HG03097 (cell line): ENCODE data around the gene GPR108.

Experiments used
- ATAC-seq: cut with Tn5 transposase; IDR thresholded peaks from one replicate; pipeline ENCODE4 v1.9.1; 2021; ENCODE audit not compliant: unreplicated experiment, low FRiP score

GPR108 gene

GRCh38 chr19:6738787-6739389, 1.5 kb upstream of the GPR108 start:
- no peak for ATAC-seq

- ATAC-seq, result no peak
Observed at GRCh38 chr19:6737873-6738786, 750 bp upstream of the GPR108 start.

- no peak for ATAC-seq
Observed at GRCh38 chr19:6736917-6737283, 480 bp downstream of the GPR108 start.

- peak; percentile 16 for ATAC-seq
Observed at GRCh38 chr19:6736169-6736916, 1.0 kb downstream of the GPR108 start.

- no peak for ATAC-seq
Observed at GRCh38 chr19:6735181-6735911, 2.0 kb downstream of the GPR108 start.

- ATAC-seq, result no peak
Observed at GRCh38 chr19:6734096-6734696, 3.2 kb downstream of the GPR108 start.

- ATAC-seq, result no peak
Observed at GRCh38 chr19:6733338-6734095, 3.9 kb downstream of the GPR108 start.

- ATAC-seq, result no peak
Observed at GRCh38 chr19:6732803-6733337, 4.5 kb downstream of the GPR108 start.

GRCh38 chr19:6731822-6732221, 5.6 kb downstream of the GPR108 start:
- no peak for ATAC-seq

- no peak for ATAC-seq
Observed at GRCh38 chr19:6730941-6731670, 6.3 kb downstream of the GPR108 start.

GRCh38 chr19:6730153-6730804, 7.1 kb downstream of the GPR108 start:
- ATAC-seq, result no peak

GRCh38 chr19:6729573-6730152, 7.7 kb downstream of the GPR108 start:
- no peak for ATAC-seq

- no peak for ATAC-seq
Observed at GRCh38 chr19:6728346-6728745, 9.0 kb downstream of the GPR108 start.

- no peak for ATAC-seq
Observed at GRCh38 chr19:6725513-6726231, 11.7 kb downstream of the GPR108 start.

GRCh38 chr19:6724631-6725492, 12.5 kb downstream of the GPR108 start:
- no peak for ATAC-seq

GRCh38 chr19:6723738-6724137, 13.6 kb downstream of the GPR108 start:
- no peak for ATAC-seq
